ENCODE results near the gene MAPK11. TPM values are rescaled to one million over a fixed set of nuclear protein-coding genes. Genes with fewer than 3 reads are reported as not detected.

MAPK11 gene
- total RNA-seq, 1 experiment from 2014 or later = 19.3 TPM

DNA sequence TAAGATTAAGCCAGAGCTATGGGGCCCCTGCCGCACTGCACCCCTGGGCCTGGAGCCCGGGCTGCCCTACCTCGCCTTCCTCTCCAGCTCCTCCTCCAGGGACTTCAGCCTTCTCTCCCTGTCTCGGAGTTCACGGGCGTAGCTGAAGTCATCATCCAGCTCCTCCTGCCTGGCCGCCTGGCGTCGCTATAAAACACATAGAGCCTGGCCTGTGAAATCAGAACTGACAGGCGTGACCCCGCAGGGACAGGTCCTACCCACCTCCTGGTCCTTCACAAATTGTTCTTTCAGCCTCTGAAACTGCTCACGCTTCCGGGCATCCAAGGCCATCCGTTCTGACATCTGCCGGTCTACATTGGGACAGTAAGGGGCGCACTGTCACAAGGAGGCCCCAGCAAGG lies 46.1 kb downstream of the MAPK11 start (continued):
- TF ChIP-seq, protein P1, sequence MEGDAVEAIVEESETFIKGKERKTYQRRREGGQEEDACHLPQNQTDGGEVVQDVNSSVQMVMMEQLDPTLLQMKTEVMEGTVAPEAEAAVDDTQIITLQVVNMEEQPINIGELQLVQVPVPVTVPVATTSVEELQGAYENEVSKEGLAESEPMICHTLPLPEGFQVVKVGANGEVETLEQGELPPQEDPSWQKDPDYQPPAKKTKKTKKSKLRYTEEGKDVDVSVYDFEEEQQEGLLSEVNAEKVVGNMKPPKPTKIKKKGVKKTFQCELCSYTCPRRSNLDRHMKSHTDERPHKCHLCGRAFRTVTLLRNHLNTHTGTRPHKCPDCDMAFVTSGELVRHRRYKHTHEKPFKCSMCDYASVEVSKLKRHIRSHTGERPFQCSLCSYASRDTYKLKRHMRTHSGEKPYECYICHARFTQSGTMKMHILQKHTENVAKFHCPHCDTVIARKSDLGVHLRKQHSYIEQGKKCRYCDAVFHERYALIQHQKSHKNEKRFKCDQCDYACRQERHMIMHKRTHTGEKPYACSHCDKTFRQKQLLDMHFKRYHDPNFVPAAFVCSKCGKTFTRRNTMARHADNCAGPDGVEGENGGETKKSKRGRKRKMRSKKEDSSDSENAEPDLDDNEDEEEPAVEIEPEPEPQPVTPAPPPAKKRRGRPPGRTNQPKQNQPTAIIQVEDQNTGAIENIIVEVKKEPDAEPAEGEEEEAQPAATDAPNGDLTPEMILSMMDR (IDR thresholded peaks at IDR 0.05 in 2 of 3, conservative IDR thresholded peaks at IDR 0.05 in 1 of 3; ENCODE audit: borderline replicate concordance in 1 of 3, insufficient read depth in 1 of 3, low read depth in 2 of 3, low read length in 2 of 3) = no peak
- no peak for TF ChIP-seq RAD21 (IDR thresholded peaks at IDR 0.05; ENCODE audit: low read depth)

DNA sequence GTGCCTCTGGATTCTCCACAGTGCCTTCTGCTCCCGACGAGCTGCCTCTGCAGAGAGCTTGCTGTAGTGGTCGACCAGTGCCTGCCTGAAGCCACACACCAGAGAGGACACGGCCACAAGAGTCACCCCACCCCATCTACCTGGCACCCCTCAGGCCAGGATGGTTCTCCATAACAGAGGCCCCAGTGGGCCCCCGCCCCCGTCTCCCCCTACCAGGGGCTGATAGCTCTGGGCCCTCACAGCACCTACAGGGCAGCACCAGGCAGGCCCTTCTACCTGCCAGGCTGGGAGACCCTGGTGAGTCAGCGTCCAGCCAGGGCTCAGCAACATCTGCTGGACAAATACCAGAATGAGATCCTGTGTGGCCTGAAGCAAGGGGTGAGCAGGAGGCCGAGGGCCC lies 47.7 kb downstream of the MAPK11 start:
- no peak overlapping the region for H2AFZ ChIP-seq (ENCODE audit: low read depth, low read length, poor library complexity, severe bottlenecking)
- DNase-seq (ENCODE audit: low read depth, low spot score) = no peak
- no peaks in the 10 kb centered on the region for H3K79me2 ChIP-seq (ENCODE audit: insufficient read depth, low read length)
- no peaks in the 10 kb centered on the region for H3K27me3 ChIP-seq (ENCODE audit: insufficient read depth, low read length)
- POLR2A ChIA-PET = no interaction called here
- H3K36me3 ChIP-seq (ENCODE audit: control insufficient read depth in 1 of 2, insufficient read depth in 2 of 2, low read length in 2 of 2) = peaks cover 21 to 40% of the 10 kb centered on the region in 2 experiments; a peak in 3 of 4 replicates
- H3K9me2 ChIP-seq (ENCODE audit: insufficient read depth) = no peaks in the 10 kb centered on the region
- no peak overlapping the region for H3K4me3 ChIP-seq (replicated peaks in 1 of 2; ENCODE audit: low read depth in 1 of 2, low read length in 2 of 2)
- H4K20me1 ChIP-seq (ENCODE audit: insufficient read depth) = no peaks in the 10 kb centered on the region
- no peak for TF ChIP-seq ELF1 (IDR thresholded peaks at IDR 0.05; ENCODE audit: borderline replicate concordance, low read depth)
- TF ChIP-seq RAD21 (IDR thresholded peaks at IDR 0.05; ENCODE audit: low read depth) = no peak
- no peak for TF ChIP-seq ZFX (IDR thresholded peaks at IDR 0.05)
- TF ChIP-seq JUND (IDR thresholded peaks at IDR 0.05) = no peak
- no peak for TF ChIP-seq EZH2phosphoT487 (IDR thresholded peaks at IDR 0.05; ENCODE audit: borderline replicate concordance)
- TF ChIP-seq TCF7L2 (IDR thresholded peaks at IDR 0.05; ENCODE audit: borderline replicate concordance, extremely low read depth, insufficient read depth, insufficient read length) = no peak
- TF ChIP-seq YY1 (IDR thresholded peaks at IDR 0.05; ENCODE audit: extremely low read depth, insufficient replicate concordance, low read depth, low read length) = no peak
- no peak for TF ChIP-seq SRF (IDR thresholded peaks at IDR 0.05; ENCODE audit: low read depth)
- no peak for TF ChIP-seq ZNF274 (IDR thresholded peaks at IDR 0.05; ENCODE audit: low read depth, low read length)
- no peak for TF ChIP-seq CBX3 (IDR thresholded peaks at IDR 0.05; ENCODE audit: low read depth)
- TF ChIP-seq, protein P1 (IDR thresholded peaks at IDR 0.05 in 2 of 3, conservative IDR thresholded peaks at IDR 0.05 in 1 of 3; ENCODE audit: borderline replicate concordance in 1 of 3, insufficient read depth in 1 of 3, low read depth in 2 of 3, low read length in 2 of 3) = no peak
- TF ChIP-seq CEBPB (IDR thresholded peaks at IDR 0.05; ENCODE audit: low read depth) = no peak
- TF ChIP-seq, protein P2, sequence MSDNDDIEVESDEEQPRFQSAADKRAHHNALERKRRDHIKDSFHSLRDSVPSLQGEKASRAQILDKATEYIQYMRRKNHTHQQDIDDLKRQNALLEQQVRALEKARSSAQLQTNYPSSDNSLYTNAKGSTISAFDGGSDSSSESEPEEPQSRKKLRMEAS (IDR thresholded peaks at IDR 0.05) = no peak
- no peak for TF ChIP-seq POLR2AphosphoS5 (IDR thresholded peaks at IDR 0.05; ENCODE audit: low read depth, low read length)
- no peak for TF ChIP-seq EZH2 (IDR thresholded peaks at IDR 0.05)
- TF ChIP-seq SP1 (IDR thresholded peaks at IDR 0.05; ENCODE audit: low read depth) = no peak
- no peak for TF ChIP-seq EGR1 (IDR thresholded peaks at IDR 0.05; ENCODE audit: low read depth)
- RAD21 ChIA-PET (ENCODE audit: low non-redundant PET in 1 of 2, low total read pairs in 2 of 2, uncharacterized antibody in 2 of 2, unreplicated experiment in 2 of 2) = no interaction called here
- H3K4me2 ChIP-seq (ENCODE audit: low read length) = no peak overlapping the region
- no peak overlapping the region for H3K27ac ChIP-seq (ENCODE audit: low read depth, low read length)
- H3K9ac ChIP-seq (ENCODE audit: low read length) = no peak overlapping the region
- BruUV-seq (replicated peaks) = no TSS peak
- no peak for ATAC-seq
- CTCF ChIA-PET = no interaction called here
- no peaks in the 10 kb centered on the region for H3K9me3 ChIP-seq (ENCODE audit: control insufficient read depth in 1 of 2, insufficient read depth in 1 of 2, low read depth in 1 of 2, low read length in 2 of 2)
- peaks cover 0 to 8% of the 10 kb centered on the region in 2 experiments; a peak in 3 of 4 replicates for H3K4me1 ChIP-seq (ENCODE audit: control insufficient read depth in 1 of 2, insufficient read depth in 2 of 2, low read length in 2 of 2)
- intact Hi-C loops (cut with micrococcal nuclease) = no loop called here
